22Rv1 (cell line): ENCODE results near the gene TAS2R60.
"Not testable (repeated sequence)": the region's sequence is repeated elsewhere in the genome, so short reads cannot be mapped to it uniquely, and the experiment has no call there.

Experiments
- H3K27ac ChIP-seq: fragments of 450-650 bp; 2 replicates; pipeline ENCODE4 v1.5.1; 2017
- ZFX ChIP-seq: fragments of 450-650 bp; IDR thresholded peaks from 2 replicates; pipeline ENCODE4 v1.6.1; 2017; ENCODE audit warnings: antibody characterized with exemption, borderline replicate concordance
- TF ChIP-seq, protein P1 (sequence below): fragments of 450-650 bp; IDR thresholded peaks from 2 replicates; pipeline ENCODE4 v1.5.1; 2017; ENCODE audit warnings: mild to moderate bottlenecking

The TAS2R60 gene

DNA sequence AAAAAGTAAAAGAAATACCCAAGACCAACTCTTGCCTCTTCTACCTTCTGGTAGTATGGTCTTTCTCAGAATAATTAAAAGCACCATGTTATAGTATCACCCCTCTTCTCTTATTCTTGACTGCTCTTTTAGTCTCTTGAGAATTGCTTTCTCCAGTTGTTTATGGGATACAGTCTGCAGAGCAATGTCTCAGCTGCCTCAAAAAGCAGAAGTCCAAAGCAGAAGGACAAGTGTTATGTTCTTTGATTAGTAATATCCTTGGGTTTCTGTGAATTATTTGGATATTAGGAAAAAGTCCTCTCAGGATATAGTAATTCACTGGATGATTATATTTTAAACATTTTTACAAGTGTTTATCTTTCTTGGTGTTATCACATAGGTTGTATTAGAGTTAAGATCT, 41.8 kb downstream of the TAS2R60 start:
- TF ChIP-seq ZFX, result no peak
- TF ChIP-seq, protein P1, sequence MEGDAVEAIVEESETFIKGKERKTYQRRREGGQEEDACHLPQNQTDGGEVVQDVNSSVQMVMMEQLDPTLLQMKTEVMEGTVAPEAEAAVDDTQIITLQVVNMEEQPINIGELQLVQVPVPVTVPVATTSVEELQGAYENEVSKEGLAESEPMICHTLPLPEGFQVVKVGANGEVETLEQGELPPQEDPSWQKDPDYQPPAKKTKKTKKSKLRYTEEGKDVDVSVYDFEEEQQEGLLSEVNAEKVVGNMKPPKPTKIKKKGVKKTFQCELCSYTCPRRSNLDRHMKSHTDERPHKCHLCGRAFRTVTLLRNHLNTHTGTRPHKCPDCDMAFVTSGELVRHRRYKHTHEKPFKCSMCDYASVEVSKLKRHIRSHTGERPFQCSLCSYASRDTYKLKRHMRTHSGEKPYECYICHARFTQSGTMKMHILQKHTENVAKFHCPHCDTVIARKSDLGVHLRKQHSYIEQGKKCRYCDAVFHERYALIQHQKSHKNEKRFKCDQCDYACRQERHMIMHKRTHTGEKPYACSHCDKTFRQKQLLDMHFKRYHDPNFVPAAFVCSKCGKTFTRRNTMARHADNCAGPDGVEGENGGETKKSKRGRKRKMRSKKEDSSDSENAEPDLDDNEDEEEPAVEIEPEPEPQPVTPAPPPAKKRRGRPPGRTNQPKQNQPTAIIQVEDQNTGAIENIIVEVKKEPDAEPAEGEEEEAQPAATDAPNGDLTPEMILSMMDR, result no peak
- no peak overlapping the region for H3K27ac ChIP-seq

DNA sequence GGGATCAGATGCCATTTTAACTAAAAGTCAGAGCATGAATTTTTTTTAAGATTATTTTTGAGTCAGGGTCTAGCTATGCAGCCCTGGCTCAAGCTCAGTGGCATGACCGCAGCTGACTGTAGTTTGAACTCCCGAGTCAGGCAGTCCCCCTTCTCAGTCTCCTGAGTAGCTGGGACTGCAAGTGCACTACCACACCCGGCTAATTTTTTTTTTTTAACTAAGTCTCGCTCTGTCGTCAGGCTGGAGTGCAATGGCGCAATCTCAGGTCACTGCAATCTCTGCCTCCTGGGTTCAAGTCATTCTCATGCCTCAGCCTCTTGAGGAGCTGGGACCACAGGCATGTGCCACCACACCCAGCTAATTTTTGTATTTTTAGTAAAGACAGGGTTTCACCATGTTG, 42.2 kb downstream of the TAS2R60 start:
- no peak overlapping the region for H3K27ac ChIP-seq
- no peak for TF ChIP-seq ZFX
- TF ChIP-seq, protein P1, result no peak

DNA sequence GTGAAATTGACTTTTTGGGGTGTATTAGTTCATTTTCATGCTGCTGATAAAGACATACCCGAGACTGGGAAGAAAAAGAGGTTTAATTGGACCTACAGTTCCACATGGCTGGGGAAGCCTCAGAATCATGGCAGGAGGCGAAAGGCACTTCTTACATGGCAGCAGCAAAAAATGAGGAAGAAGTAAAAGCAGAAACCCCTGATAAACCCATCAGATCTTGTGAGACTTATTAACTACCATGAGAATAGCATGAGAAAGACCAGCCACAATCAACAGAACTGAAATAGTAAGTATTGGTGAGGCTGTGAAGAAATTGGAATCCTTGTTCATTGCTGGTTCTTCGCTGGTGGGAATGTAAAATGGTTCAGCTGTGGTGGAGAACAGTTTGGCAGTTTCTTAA, 43.0 kb downstream of the TAS2R60 start:
- H3K27ac ChIP-seq, result not testable (repeated sequence)

DNA sequence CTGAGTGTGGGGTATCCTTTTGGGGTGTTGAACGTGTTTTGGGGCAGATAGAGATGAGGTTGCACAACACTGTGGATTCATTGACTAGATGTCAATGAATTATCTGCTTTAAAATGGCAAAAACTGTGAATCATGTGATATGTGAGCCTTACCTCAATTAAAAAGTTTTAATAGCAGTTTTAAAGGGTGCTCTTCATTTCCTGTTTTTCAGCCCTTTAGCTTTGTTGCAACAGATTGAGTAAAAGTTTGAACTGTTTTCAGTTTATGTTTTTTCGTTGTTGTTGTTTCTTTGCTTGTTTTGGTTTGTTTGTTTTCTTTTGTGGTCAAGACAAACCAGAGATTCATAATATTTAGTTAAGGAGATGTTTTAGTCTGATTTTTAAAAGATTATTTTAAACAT, 43.8 kb downstream of the TAS2R60 start:
- TF ChIP-seq, protein P1, result no peak
- no peak for TF ChIP-seq ZFX
- no peak overlapping the region for H3K27ac ChIP-seq

DNA sequence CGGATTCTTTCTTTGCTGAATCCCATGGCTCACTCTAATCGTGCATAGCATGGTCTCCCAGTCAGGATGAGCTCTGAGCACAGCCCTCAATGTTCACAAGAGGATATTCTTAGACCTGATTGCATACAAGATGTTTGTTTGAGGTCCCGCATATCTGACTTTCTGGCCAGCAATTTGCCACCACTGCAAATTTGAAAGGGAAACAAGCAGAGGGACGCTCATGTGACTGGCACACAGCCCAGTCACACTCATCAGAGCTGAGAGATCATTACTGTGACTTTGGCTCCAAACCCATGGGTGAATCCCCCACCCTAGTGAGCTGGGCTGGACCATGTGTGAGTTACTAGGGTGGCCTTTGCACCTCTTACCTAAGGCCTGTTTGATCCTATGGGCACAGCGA, 44.3 kb downstream of the TAS2R60 start:
- no peak overlapping the region for H3K27ac ChIP-seq
- TF ChIP-seq ZFX, result no peak
- TF ChIP-seq, protein P1, result no peak

DNA sequence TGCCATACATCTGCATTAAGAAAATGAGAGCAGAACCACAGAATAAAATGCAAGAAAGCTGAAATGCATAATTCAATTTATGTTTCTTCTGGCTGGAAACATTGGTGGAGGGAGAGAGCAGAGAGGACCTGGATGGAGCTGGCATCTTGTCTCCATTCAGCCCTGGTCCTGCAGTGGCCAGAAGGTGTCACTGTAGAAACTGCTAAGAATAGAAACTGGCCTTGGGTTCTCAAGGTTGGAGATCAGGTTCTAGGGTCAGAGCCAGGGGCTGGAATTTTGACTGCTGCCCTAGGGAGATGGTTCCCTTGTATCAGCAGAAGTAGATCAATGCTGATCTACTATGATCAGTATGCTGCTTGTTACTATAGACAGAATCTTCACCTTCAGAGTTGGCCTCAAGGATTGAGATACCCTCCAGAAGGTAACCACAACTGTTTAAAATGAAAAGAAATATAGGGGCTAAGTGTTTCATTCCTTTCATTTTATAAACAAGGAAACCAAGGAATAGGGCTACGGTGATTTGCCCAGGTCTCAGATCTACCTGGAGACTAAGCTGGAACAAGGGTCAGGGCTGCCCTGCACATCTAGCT, 47.6 kb downstream of the TAS2R60 start:
- H3K27ac ChIP-seq, result no peak overlapping the region

DNA sequence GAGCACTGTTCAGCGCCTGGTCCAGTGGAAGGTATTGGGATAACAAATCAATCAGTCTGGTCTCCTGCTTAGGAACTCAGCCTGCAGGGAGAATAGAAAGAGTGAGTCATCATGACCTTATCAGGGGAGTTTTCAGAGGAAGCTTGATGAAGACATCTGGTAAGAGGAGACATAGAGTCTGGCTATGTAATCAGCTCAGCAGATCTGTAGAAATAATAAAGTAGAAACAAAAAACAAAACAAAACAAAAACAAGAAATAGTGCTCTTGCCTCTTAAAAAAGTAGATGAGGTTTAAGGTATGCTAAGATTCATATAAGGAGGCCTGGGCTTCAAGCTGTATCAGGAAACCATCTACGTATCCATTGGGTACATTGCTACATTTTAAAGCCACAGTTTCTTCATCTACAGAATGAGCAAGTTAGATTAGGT, 48.8 kb downstream of the TAS2R60 start:
- H3K27ac ChIP-seq, result no peak overlapping the region
- TF ChIP-seq ZFX, result no peak
- TF ChIP-seq, protein P1, result no peak

More for the DNA sequence above, 47.6 kb downstream of the TAS2R60 start:
- no peak for TF ChIP-seq ZFX
- TF ChIP-seq, protein P1, result peak; percentile 82
